TTC549 (cell line): ENCODE data around the gene TERB2.
"Not testable (repeated sequence)": the region's sequence is repeated elsewhere in the genome, so short reads cannot be mapped to it uniquely, and the experiment has no call there.

ENCODE experiments used
- FAIRE-seq: peaks from 2 replicates; lab custom pipeline; 2012; peaks lifted over from hg19 to GRCh38; lab: Jason Lieb, UNC

TERB2 gene, protein sequence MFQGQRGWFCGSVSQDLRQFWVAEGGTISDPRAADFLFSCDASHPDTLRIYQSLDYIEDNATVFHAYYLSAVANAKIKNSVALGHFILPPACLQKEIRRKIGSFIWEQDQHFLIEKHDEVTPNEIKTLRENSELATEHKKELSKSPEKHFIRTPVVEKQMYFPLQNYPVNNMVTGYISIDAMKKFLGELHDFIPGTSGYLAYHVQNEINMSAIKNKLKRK

DNA sequence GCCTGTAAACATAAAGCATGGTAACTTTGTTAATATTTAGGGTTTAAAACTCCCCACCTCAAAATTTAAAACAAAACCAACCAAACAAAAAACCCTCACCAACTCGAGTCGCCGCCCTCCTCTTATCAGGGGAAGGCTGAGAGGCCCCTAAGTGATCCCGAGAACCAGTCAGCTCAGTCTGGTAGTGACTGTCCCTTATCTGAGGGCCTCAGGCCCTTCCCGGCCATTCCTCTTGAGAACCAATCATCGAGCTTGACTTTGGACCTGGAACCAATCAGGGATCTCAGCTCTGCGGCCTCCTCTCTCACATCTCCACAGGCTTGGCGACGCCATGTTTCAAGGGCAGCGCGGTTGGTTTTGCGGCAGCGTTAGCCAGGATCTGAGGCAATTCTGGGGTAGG, at the start of gene TERB2:
Gene TERB2, plus strand, starts transcription at position 300 of the 400 bp plus-strand sequence. Its CDS starts 32 bp downstream, at position 332.
- FAIRE-seq, result no peak

DNA sequence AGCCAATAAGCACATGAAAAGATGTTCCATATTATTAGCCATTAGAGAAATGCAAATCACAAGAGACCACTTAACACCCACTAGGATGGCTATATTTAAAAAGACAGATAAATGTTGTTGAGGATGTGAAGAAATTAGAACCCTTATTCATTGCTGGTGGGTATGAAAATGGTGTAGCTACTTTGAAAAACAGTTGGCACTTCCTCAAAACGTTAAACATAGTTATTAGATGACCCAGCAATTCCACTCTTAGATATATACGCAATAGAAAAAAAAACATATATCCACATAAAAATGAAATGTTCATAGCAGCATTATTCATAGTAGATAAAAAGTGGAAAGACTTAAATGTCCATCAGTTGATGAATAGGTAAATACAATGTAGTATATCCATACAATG, 47.1 kb upstream of the TERB2 start:
- no peak for FAIRE-seq

DNA sequence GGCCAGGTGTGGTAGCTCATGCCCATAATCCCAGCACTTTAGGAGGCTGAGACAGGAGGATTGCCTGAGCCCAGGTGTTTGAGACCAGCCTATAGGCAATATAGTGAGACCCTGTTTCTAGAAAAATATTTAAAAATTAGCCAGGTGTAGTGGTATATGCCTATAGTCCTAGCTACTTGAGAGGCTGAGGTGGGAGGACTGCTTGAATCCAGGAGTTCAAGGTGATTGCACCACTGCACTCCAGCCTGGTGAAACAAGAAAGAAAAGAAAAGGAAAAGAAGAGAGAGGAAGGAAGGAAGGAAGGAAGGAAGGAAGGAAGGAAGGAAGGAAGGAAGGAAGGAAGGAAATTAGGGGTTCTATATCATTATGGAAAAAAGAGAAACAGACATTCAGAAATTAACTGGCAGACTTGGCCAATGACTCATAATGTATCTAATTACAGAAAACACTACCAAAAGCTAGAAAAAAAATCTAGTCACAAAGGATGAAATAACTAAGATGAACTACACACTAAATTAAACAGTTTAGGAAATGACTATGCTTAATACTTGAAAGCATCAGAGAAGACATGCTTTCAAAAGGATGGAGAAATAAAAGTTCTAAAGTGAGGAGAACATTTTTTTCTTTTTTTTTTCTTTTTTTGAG, 45.4 kb upstream of the TERB2 start:
- FAIRE-seq, result no peak

DNA sequence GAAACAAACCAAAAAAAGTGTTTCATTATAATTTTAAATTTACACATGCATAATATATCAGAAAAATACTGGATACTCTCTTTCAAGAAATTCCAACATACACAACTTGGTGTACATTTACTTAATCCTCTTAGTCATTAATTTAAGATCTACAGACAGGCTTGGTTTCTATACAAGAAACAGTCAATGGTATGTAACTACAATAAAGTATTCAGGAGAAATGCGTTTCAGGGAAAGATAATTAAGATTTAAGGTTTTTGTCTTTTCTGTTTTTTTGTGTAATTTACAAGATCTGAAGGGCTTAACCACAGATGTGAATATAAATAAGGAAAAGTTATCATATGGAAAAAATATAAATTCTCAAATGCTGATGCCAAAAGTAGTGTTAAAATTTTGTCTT, 44.3 kb upstream of the TERB2 start:
- FAIRE-seq, result not testable (repeated sequence)

DNA sequence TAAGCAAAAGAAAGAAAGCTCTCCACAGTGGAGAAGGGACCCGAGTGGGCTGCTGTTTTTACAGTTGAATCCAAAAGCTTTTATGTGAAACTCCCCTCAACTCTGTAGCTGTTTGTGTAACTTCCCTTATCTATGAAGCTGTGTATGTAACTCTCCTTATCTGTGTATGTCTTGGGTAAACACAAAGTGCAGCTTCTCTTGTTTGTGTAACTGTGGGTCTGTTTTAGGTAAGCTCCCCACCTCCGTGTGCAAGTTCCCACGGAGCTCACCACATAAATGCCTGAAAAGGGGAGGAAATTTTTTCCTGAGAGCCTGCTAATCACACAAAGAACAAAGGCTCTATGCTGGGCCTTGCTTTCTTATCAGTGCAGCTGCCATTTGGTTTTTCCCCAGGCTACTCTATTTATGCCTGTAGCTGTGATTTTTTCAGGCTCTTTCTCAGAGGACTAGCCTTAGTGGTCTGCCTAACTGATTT, 43.5 kb upstream of the TERB2 start:
- FAIRE-seq, result not testable (repeated sequence)

DNA sequence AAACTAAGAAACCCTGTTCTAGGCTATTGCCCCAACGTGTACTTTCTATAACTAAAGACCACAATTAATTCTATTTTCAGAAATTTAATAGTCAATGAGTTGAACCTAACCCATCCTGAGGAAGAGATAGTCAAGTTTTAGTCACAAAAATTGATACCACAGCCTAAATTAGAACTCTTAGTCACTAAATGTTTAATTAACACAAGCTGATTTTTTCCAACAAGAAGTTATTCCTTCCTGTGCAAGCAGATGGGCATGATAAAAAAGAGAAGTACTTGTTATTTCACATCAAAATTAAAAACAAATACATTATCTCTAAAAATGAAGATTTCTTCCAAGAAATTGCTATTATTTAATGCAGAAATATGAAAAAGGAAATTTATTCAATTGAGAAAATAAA, 38.4 kb upstream of the TERB2 start:
- no peak for FAIRE-seq

DNA sequence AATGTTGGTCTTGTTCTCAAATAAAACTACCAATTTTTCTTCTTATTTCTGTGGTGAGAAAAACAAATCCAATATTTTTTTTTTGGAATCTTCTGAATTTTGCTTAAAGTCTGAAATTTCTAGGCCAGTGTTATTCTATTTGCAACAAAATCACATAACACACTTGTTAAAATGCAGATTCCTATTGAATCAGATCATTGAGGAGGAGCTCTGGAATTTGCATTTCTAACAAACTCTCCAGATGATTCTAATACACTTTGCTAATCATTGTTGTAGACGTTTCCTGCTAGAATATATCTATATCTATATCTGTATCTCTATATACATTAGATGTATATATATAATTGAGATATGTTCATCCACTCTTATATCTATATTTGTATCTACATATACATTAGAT, 27.8 kb upstream of the TERB2 start:
- peak; percentile 13 for FAIRE-seq

DNA sequence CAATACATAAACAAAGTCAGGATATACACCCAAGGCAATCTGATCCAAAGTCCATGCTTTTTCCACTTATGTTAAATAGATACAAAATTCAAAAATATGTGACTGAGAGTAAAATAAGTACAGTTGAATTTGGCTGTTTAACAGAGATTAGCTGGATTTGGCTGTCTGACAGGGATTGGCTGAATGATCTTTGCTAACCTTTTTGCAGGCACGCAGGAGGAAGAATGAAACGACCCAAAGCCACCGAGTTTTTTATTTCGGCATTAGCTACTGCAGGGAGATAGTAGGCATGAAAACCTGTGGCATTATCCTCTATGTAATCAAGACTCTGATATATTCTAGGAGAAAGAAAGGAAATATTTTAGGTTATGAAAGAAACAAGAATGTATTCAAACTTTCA, 26.2 kb upstream of the TERB2 start:
- not testable (repeated sequence) for FAIRE-seq

DNA sequence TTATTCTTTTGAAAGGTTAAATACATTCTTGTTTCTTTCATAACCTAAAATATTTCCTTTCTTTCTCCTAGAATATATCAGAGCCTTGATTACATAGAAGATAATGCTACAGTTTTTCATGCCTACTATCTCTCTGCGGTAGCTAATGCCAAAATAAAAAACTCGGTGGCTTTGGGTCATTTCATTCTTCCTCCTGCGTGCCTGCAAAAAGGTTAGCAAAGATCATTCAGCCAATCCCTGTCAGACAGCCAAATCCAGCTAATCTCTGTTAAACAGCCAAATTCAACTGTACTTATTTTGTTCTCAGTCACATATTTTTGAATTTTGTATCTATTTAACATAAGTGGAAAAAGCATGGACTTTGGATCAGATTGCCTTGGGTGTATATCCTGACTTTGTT, 1.8 kb downstream of the TERB2 start:
- FAIRE-seq, result not testable (repeated sequence)

DNA sequence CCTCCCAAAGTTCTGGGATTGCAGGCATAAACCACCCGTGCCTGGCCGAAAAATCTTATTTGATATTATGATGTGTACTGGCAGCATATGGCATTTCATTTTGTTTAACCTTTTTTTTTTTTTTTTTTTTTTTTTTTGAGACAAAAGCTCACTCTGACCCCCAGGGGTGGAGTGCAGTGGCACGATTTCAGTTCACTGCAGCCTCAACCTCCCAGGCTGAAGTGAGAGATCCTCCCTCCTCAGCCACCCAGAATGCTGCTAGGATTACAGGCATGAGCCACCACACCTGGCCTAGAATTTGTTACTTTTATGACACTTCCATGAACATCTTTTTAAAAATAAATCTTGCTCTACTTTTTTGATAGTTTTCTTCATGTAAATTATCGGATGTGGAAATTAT, 12.0 kb downstream of the TERB2 start:
- FAIRE-seq, result no peak

DNA sequence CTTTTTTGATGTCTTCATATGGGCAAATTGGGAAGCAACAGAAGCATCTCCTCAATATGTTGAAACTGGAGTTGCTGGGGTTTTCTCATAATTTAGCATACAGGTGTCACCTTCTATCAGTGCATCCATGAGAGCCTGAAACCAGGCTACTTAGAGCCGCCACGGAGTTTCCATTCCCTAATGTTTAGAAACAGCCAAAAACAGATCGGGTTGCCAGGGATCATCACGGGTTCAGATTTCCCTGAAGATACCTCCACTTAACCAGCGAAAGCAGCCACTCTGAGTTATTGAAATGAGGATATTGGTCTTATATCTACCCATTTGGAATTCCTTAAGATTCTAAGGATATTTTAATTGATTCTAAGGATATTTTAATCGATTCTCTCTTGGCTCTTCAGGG, 14.5 kb downstream of the TERB2 start:
- no peak for FAIRE-seq

DNA sequence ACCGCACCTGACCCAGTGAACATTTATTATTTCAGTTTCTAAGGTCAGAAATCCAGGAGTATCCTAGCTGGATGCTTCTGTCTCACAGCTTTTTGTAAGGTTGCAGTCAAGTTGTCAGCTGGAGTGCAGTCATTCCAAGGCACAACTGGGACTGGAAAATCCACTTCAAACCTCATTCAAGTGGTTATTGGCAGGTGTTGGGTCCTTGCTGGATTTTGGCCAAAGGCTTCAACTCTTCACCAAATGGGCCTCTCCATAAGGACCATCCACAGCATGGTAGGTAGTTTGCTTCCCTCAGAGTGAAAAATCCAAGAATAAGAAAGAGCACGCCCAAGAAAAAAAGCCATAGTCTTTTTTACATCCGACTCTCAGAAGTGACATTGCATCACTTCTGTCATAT, 19.7 kb downstream of the TERB2 start:
- not testable (repeated sequence) for FAIRE-seq

DNA sequence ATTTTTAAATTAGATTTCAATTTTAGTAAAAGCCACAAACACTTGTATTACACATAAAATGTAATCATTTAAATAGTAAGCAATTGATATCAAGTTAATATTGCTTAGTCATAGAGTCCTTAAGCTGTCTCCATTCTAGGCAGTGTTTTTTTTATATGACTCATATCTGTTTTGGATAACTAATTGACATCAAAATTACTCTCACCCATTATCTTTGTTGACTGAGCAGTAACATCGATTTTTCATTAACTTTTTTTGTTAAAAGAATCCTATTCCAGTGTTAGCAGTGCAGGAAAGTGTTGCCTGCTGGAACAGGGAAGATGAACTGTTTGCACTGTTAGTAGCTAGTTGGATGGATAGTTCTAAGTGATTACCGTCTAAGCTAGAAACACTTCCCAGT, 21.3 kb downstream of the TERB2 start:
- FAIRE-seq, result peak; percentile 23

DNA sequence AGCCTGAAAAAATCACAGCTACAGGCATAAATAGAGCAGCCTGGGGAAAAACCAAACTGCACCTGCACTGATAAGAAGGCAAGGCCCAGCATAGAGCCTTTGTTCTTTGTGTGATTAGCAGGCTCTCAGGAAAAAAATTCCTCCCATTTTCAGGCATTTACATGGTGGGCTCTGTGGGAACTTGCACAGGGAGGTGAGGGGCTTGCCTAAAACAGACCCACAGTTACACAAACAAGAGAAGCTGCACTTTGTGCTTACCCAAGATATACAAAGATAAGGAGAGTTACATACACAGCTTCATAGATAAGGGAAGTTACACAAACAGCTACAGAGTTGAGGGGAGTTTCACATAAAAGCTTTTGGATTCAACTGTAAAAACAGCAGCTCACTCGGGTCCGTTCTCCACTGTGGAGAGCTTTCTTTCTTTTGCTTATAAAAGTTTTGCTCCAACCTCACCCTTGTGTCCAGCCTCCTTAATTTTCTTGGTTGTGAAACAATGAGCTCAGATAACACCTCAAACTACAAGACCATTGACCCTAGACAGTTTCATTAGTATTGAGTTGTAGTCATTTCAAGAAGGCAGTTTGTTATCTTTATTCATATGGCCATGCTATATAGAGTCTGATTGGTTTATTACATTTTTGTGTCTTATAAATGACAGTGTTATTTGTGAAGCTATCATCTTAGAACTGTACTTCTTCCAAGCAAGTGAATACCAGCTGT, 23.3 kb downstream of the TERB2 start:
- not testable (repeated sequence) for FAIRE-seq

DNA sequence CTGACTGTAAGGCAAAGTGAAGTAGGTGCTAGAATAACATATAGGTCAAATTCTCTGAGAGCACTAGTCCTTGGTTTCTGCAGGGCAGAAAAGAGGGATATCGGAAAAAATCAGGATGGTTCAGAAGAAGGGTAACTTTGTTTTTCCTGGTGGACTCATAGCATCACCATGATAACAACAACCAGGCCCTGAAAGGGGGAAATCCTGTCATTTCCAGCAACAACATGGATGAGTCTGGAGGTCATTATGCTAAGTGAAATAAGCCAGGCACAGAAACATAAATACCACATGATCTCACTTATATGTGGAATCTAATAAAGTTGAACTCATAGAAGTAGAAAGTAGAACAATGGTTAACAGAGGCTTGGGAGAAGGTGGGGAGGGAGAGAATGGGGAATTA, 27.7 kb downstream of the TERB2 start:
- not testable (repeated sequence) for FAIRE-seq

DNA sequence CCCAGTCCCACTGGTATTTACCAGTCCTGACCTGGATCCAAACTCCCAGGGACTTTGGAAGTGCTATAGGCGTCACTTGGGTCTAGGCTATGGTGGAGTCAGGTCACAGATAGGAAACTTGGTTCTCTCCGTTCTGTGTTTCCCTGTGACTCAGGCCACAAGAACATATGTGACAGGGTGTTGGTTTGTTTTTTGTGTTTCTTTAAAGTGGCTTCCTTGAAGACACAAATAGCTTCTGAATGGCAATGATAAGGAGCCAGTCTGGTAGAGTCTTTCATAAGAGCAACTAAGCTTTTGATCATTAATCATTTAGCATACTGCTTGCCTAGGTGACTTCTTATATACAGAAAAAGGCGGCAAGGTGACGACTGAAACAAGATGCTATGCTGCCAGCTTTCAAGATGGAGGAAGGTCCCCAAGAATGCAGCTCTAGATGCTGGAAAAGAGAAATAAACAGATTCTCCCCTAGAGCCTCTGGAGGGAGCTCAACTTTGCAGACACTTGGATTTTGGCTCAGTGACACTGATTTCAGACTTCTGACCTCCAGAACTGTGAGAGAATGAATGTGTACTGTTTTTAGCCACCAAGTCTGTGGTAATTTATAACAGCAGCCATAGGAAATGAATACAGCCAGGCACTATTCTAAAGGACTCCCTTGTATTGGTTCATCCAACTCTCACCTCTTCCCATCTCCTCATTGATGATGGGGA, 30.0 kb downstream of the TERB2 start:
- FAIRE-seq, result not testable (repeated sequence)

DNA sequence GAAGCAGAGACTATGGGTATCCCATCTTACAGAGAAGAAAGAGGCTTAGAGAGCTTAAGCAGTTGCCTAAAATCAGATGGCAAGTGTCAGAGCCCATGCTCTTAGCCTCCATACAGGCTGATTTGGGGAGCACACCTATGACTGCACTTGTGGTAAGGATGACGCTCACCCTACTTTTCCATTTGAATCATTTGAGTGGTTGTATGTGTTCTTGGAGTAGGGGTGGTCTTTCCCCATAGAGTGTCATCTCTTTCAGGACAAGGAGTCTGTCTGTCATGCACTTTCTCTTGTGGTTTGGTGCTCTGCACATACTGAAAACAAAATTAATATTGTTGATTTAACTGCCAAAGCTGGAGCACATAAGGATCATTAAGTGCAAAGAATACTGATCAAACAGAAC, 31.2 kb downstream of the TERB2 start:
- FAIRE-seq, result not testable (repeated sequence)

DNA sequence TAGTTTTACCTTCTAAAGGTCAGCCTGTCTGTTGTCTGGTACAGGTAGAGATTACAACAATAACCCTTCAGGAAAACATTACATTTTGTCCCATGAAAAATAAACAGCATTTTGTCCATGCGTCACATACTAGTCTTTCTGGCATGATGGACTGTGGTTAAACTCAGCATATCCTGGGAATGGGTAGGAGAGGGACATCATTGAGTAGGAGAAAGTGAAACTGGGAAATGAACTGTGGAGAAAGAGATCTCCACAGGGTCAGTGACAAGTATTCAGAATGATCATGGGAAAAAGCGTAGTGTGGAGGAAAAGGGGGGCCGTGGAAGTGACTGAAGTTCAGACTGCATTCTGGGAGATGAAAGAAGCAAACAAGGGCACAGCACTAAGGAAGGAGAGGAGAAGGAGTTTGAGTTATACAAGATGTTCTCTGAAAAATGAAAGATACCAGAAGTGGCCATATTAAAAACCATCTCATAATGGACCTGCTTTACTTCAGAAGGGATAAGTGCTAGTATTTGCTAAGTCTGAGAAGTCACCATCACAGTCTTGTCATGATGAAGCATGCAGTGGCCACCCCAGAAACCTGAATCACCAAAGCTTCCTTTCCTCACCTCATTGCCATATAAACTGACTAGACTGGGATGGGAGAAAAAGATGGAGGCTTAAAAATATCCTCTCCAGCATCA, 31.8 kb downstream of the TERB2 start:
- not testable (repeated sequence) for FAIRE-seq

DNA sequence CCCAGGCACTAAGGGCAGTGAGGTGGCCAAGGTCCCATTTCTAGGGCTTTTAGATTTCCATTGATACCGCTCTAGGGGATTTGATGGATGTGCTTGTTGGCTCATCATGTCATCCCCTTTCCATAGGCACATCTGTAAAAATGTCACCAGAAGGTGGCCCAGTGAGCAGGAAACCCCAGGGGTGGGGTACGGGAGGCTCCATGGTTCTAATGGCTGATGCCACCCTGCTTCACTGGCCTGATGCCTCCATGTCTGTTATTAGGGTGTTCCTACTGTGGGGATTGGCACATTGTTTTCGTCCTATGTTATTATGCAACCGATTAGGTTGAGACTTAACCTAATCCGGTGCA, 32.4 kb downstream of the TERB2 start:
- not testable (repeated sequence) for FAIRE-seq

DNA sequence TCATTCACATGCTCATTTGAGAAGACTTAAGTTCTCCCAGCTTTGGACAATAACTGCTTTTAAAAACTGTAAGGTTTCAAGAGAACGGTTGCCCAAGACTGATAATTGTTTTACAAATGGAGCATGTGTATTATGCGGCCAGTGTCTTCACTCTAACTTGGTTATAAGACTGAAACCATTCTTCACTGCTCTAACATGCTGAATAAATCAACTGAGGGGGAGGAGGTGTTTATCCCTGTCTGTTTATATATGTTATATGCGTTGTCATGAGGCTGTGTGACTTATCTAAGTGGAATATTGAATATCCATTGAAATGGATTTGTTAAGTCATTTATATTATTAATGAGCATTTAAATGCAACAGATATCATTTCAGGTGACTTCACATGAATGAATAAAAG, 41.1 kb downstream of the TERB2 start:
- not testable (repeated sequence) for FAIRE-seq

DNA sequence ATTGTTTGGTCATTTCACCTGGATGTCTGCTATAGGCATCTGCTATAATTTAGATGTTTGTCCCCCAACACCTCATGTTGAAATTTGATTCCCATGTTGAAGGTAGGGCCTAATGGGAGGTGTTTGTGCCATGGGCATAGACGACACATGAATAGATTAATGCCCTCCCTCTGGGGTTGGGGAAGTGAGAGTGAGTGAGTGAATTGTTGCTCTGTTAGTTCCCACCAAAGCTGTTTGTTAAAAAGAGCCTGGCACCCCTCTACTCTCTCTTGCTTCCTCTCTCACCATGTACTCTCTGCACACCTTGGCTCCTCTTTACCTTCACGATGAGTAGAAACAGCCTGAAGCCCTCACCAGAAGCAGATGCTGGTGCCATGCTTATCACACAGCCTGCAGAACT, 42.6 kb downstream of the TERB2 start:
- no peak for FAIRE-seq

DNA sequence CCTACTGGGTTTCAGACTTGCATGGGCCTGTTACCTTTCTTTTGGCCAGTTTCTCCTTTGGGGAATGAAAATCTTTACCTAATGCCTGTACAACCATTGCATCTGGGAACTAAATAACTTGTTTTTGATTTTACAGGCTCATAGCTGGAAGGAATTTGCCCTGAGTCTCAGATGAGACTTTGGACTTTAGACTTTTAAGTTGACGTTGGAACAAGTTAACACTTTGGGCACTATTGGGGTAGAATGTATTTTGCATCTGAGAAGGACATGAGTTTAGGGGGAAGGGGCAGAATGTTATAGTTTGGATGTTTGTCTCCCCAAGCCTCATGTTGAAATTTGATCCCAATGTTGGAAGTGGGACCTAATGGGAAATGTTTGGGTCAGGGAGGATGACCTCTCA, 44.7 kb downstream of the TERB2 start:
- FAIRE-seq, result not testable (repeated sequence)
